Body of pancreas (tissue), 4 donors: ENCODE measurements around the gene SYNE4. TPM values are rescaled to one million over a fixed set of nuclear protein-coding genes. Genes with fewer than 3 reads are reported as not detected.

Source experiments
- ATAC-seq: fragments of 150-250 bp; one replicate; pipeline ENCODE4 v1.9.1; 2016
- DNase-seq, 4 donors: peaks; one replicate each; pipeline ENCODE4 v3.0.0-alpha.2; 2019
- H3K27ac ChIP-seq, 4 donors: fragments of 200-600 bp; sonication (generic); 1 replicate in 3 of 4; 2 replicates in 1 of 4; pipeline versions ENCODE4 v1.5.1 to v1.6.1; 2016 to 2019; ENCODE audit warnings: mild to moderate bottlenecking in 1 of 4, mixed read lengths in 1 of 4, moderate library complexity in 1 of 4
- H3K27me3 ChIP-seq, 2 donors: fragments of 200-600 bp; sonication (generic); one replicate each; pipeline ENCODE4 v1.6.0; 2016; ENCODE audit warnings: mild to moderate bottlenecking in 1 of 2
- H3K36me3 ChIP-seq, 2 donors: fragments of 200-600 bp; sonication (generic); replicated peaks in 1 of 2; 2 replicates each; pipeline ENCODE4 v1.5.1; 2016; ENCODE audit warnings: low read depth in 2 of 2; ENCODE audit not compliant: insufficient read depth in 1 of 2
- H3K4me1 ChIP-seq: fragments of 200-600 bp; sonication (generic); one replicate; pipeline ENCODE4 v1.6.0; 2016
- H3K4me3 ChIP-seq, 2 donors: fragments of 200-600 bp; sonication (generic); 1 replicate in 1 of 2; 2 replicates in 1 of 2; pipeline ENCODE4 v1.5.1; 2016 to 2019
- H3K9me3 ChIP-seq, 3 donors: fragments of 200-600 bp; sonication (generic); 1 replicate in 2 of 3; 2 replicates in 1 of 3; pipeline ENCODE4 v1.5.1; 2016
- POLR2A ChIP-seq, 3 donors: fragments of 450-650 bp; IDR thresholded peaks; one replicate each; pipeline ENCODE4 v1.6.1; 2016; ENCODE audit warnings: antibody characterized with exemption in 3 of 3, mild to moderate bottlenecking in 2 of 3
- WGBS, 2 donors: methylation state at CpG; one replicate each; pipeline ENCODE4 v1.1.5; 2017; 5-methylcytosine and 5-hydroxymethylcytosine counted together
- intact Hi-C: fragments of 100-400 bp; cut with DNase I; formaldehyde crosslinking; loops from one replicate; pipeline ENCODE4 v1.15.1; 2023
- total RNA-seq, 2 donors: library from RNA; depleted of rRNA; stranded (reverse); fragments of >200 nt; gene quantifications; one replicate each; pipeline ENCODE4 v1.1.0, GENCODE V29; 2016
- TF ChIP-seq, protein P1 (sequence below), 7 experiments: fragments of 450-650 bp in 4 of 7; fragments of 200-600 bp in 3 of 7; sonication (generic) in 3 of 7; IDR thresholded peaks; one replicate each; pipeline ENCODE4 v1.5.1; 2016 to 2019; ENCODE audit warnings: antibody characterized with exemption in 7 of 7

The SYNE4 gene
- total RNA-seq, 2 donors from 2014 or later = 4.9 to 9.3 TPM

DNA sequence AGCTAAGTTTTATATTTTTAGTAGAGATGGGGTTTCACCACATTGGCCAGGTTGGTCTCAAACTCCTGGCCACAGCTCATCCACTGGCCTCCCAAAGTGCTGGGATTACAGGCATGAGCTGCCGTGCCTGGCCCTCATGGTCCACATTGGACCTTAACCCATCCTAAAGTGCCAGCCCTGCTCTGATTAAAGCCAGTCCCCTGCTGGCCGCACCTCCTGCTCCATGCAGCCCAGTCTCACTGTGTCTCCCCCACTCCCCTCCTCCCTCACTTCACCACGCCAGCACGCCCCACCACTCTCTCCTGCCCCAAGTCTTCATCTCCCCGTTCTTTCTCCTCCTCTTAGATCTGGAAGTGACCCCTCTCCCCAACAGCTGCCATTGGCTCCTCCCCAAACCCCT is 30.3 kb downstream of the SYNE4 start:
- H3K4me1 ChIP-seq = no peaks in the 10 kb centered on the region
- no peak overlapping the region for H3K4me3 ChIP-seq
- H3K27me3 ChIP-seq = no peaks in the 10 kb centered on the region
- no peak for DNase-seq
- H3K36me3 ChIP-seq = no peaks in the 10 kb centered on the region
- no peak overlapping the region for H3K27ac ChIP-seq
- H3K9me3 ChIP-seq = no peaks in the 10 kb centered on the region
- intact Hi-C loops = no loop called here
- TF ChIP-seq POLR2A (IDR thresholded peaks at IDR 0.05) = no peak
- TF ChIP-seq, protein P1, sequence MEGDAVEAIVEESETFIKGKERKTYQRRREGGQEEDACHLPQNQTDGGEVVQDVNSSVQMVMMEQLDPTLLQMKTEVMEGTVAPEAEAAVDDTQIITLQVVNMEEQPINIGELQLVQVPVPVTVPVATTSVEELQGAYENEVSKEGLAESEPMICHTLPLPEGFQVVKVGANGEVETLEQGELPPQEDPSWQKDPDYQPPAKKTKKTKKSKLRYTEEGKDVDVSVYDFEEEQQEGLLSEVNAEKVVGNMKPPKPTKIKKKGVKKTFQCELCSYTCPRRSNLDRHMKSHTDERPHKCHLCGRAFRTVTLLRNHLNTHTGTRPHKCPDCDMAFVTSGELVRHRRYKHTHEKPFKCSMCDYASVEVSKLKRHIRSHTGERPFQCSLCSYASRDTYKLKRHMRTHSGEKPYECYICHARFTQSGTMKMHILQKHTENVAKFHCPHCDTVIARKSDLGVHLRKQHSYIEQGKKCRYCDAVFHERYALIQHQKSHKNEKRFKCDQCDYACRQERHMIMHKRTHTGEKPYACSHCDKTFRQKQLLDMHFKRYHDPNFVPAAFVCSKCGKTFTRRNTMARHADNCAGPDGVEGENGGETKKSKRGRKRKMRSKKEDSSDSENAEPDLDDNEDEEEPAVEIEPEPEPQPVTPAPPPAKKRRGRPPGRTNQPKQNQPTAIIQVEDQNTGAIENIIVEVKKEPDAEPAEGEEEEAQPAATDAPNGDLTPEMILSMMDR (IDR thresholded peaks at IDR 0.05) = no peak
- ATAC-seq = no peak
- 27 to 35% methylated on average over 4 to 5 of the region's 5 CpGs for WGBS, 2 donors

DNA sequence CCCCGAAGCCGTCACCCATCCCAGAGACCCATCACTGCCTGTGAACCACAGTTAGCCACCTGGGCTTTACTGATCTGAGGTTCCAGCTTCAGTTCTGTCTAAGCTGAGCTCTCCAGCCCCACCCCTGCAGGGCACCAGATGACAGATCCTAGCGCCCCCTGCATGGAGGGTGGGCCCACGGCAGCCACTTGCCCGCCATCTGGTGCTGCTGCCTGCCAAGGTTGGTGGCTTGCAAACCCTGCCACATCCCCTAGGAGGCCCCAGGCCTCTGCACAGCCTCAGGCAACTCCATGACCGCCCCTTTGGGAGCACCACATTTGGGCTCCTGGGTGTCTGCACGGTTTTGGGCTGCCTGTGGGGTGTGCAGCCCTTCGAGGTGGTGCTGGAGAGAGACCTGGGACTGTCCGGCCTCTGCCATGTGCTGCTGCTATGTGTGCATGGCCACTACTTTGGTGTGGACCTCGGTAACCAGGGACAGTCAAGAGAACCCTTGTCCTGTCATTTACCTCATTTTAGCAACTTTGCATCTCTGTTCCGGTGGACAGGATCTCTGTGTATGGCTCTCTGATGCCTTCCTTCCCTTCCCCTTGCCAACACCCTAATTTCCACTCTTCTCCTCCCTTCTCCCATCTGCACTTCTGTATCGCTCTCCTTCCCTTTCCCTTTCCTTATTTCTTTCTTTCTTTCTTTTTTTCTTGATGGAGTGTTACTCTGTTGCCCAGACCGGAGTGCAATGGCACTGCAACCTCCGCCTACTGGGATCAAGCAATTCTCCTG is 31.0 kb downstream of the SYNE4 start:
- Histone ChIP-seq H3K9me3 (no peaks in the 10 kb centered on the region), H3K36me3 (no peaks in the 10 kb centered on the region), H3K4me1 (no peaks in the 10 kb centered on the region), H3K27me3 (no peaks in the 10 kb centered on the region), H3K27ac (no peak overlapping the region), H3K4me3 (no peak overlapping the region)
- intact Hi-C loops = no loop called here
- no peak for ATAC-seq
- no peak for TF ChIP-seq POLR2A (IDR thresholded peaks at IDR 0.05)
- TF ChIP-seq, protein P1 (IDR thresholded peaks at IDR 0.05) = no peak
- DNase-seq = no peak
- WGBS, 2 donors = 47 to 56% methylated on average over 13 to 14 of the region's 14 CpGs

DNA sequence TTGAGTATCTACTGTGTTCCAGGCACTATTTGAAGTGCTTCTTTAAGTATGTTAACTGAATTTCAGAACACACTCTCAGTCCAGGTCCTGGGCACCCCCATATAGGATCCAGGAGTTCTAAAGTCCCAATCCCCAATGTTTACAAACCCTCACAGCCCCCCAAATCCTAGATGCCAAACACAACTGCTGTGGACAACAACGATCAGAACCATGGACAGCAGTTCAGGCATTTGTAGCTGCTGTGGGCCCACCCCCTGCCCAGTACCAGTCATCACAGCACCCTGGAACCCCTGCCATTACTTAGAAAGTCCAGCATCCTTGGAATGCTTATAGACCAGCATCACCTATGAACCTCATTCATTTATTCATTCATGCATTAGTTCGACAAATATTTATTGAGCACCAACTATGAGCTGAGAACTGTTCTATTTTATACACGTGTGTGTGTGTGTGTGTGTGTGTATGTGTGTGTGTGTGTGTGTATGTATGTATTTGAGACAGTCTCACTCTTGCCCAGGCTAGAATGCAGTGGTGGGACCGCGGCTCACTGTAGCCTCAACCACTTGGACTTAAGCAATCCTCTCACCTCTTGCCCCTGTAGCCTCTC is 32.9 kb downstream of the SYNE4 start:
- DNase-seq = no peak
- Histone ChIP-seq H3K4me3 (no peak overlapping the region), H3K36me3 (no peaks in the 10 kb centered on the region), H3K4me1 (no peaks in the 10 kb centered on the region), H3K27me3 (no peaks in the 10 kb centered on the region), H3K27ac (no peak overlapping the region), H3K9me3 (no peaks in the 10 kb centered on the region)
- 16 to 40% methylated on average over 4 to 5 of the region's 5 CpGs for WGBS, 2 donors
- ATAC-seq = no peak
- TF ChIP-seq, protein P1 (IDR thresholded peaks at IDR 0.05) = no peak
- no peak for TF ChIP-seq POLR2A (IDR thresholded peaks at IDR 0.05)
- intact Hi-C loops = no loop called here

DNA sequence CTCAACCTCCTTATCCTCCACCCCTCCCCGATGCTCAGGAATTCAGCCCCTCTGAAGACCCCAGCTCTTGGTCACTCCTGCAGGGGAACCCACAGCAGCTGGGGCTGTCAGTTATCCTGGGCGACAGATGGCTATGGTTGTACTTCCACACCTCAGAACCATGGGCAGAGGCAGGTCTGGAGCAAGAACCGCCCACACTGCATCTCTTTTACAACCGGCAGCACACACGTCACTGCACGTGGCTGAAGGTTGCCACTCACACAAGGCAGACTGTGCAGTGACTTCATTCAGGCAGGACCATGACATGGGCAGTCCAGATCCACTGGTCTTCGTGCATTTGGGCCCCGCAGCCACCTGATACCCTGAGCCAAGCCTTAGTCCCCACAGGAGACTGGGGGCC is 35.1 kb downstream of the SYNE4 start:
- no peaks in the 10 kb centered on the region for H3K9me3 ChIP-seq
- H3K36me3 ChIP-seq = no peaks in the 10 kb centered on the region
- WGBS, 2 donors = 42 to 86% methylated on average over 1 to 8 of the region's 8 CpGs
- no peaks in the 10 kb centered on the region for H3K27me3 ChIP-seq
- intact Hi-C loops = no loop called here
- H3K4me1 ChIP-seq = no peaks in the 10 kb centered on the region
- no peak for DNase-seq
- no peak overlapping the region for H3K27ac ChIP-seq
- H3K4me3 ChIP-seq = no peak overlapping the region
- TF ChIP-seq, protein P1 (IDR thresholded peaks at IDR 0.05) = no peak
- TF ChIP-seq POLR2A (IDR thresholded peaks at IDR 0.05) = no peak
- ATAC-seq = no peak
